ENCODE results near the gene FAM9C.
"Not testable (repeated sequence)": the region's sequence is repeated elsewhere in the genome, so short reads cannot be mapped to it uniquely, and the experiment has no call there.

Gene FAM9C

DNA sequence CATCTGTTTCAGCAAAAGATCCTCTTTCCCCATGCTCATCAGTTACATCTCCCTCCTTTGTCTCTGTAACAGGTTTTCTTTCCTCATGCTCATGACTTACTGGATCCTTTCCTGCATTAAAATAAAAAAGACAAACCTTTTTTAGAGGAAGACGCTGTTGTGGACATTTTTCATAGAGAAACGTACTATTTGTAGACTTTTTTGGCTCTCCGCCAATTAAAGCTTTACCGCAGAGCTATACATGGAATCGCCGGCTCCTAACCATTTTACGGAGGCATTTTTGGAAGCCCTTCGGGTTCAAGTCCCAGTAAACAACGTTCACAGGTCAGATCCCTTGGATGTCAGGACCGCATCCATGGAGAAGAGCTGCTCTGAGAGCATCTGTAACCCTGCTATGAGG is 1.3 kb downstream of the FAM9C start:
- DNase-seq (ENCODE audit: low read depth in 3 of 3): no peak

DNA sequence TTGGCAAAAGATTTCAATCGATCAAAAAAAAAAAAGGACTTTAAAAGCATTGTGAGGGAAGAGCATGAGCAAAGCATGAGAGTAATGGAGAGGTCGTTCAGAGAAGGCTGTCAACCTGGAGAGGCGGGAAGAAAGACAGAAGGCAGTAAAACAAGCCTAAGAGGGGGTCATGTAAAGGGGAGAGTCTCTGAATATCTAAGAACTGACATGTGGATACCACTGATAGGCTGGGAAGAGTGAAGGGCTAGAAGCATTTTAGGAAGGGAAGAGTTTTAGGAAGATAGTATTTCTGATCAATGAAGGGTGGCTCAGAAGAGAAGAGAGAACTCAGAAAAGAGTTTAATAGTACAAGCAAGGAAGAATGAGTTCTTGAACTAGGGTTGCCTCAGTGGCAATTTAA is 7.5 kb downstream of the FAM9C start:
- DNase-seq (ENCODE audit: low read depth in 3 of 3): no peak

DNA sequence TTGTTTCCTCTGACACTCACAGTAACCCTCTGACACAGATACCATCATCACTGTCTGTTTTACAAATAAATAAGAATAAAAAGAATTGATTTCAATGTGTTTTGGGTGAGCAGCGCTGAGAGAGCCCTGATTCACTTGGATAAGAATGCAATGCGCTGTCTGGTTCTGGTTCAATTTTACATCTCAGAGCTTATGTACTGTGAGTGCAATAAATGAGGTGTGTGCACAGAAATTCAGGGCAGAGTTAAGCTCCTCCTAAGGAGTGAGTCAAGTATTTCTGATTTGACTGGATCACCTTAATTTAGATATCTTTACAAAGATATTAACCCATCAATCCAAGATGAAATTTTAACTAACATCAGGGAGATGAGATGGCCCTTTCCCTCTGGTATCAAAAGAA is 11.2 kb downstream of the FAM9C start:
- no peak for DNase-seq (ENCODE audit: low read depth in 3 of 3)

DNA sequence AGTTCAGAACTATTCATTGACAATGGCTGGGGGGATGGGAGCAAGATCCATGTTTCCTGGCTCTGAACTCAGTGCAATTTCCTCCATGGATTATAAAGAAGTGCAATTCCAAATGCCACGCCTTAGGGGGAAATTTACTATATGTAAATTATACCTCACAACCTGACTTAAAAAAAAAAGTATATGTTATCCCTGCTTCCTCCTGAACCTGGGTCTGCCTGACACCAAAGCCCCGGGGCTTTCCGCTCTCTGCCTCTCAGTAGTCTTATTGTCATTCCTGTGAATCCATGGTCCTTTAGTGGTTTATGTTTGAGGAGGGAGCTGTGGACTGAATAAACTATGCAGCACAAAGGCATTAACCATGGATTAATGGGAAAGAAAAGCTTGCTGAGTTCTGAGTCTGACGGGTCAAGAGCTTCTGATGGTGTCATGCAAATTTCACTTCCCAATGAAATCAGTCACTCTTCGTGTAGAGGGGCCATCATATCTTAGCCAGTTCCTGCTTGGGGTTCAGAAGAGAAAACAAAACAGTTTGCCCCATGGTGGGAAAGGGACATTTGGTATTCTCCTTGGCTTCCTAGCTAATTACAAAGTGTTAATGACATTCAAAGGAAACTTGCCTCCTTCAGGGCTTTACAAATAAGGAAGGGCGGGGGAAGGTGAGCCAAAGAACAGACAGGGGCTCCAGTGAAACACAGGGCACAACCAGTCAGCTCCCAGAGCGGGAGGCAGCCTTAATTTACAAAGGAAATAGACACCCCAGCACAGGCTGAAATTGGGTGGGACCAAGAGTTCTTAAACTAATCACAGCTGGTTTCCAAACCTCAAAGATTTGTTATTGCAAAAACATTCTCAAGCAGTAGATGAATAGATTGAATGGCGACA is 14.3 kb downstream of the FAM9C start:
- no peak for DNase-seq (ENCODE audit: low read depth in 3 of 3)

DNA sequence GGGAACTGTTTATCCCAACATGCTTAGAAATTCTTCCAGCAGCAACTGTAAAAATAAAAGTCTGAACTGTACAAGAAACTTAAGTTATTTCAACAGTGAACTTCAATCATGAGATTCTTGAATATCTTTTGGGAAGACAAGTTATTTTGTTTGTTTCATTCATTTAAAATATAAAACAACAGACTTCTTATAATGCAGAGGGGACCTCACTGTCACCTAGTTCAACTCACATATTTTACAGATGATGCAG is 14.9 kb downstream of the FAM9C start:
- DNase-seq (ENCODE audit: low read depth in 3 of 3): no peak

DNA sequence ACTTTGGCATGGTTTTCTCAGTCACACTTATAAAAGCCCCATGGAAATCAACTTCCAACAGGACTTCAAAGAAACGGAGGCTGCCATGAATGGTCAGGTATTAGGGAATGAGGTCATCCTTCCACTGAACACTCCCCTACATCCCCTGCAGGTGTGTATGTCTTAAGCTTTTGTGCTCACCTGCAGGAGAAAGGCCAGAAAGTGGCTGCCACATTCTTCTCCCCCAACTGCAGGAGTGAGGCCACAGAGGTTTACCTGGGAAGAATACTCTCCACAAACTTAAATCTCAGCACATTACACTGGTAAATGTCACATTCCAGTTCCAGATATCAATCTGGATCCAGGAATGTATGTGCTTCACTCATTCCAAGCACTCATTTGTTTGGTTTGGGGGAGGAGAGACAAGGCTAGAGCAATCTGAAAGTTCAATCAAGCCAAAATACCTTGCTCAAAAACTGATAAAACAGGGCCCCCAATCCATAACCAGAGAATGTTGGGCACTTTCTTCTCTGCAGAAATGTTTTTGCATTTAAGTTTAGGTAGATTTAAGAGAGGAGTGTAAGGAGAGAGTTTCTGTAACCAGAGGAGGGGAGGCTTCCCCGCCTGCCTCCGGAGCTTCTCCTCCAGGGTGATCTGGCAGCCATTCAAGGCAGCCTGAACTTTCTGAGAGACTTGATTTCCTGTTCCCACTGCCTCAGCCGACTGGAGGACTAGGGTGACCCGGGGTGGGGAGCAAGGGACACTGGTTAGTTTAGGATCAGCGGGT is 15.4 kb downstream of the FAM9C start:
- DNase-seq (ENCODE audit: low read depth in 3 of 3): no peak

DNA sequence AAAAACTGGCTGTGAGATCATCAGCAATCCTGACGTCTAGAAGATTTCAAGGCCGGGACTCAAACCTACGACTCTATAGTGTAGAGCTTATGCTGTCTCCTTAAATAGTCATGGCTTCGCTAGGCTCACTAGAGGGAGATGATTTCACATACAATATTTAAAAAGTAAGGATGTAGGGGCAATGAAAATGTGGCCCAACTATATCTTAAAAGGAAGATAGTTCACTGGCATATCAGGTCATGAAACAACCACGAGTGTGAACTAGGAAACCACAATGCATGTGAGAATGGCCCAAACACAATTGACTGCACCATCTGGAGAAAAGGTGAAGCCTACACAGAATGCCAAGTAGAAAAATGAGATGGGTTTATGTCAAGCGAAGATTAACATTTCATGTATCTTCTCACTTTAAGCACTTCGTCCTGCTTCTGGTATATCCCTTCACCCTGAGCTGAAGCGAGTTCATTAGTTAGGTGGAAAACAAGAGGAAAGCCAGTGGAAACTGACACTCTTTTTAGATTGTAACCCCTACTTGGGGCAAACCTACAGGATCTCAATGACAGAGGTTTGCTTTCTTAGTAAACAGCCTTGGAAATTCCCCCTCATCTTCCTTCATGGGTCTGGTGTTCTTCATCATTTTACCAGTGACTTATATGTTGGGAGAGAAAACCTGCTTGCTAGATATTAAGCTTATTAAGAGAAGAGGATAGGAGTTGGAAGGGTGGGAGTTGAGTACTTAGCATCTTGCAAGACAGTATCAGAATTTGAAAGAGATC is 17.4 kb downstream of the FAM9C start:
- no peak for DNase-seq (ENCODE audit: low read depth in 3 of 3)

DNA sequence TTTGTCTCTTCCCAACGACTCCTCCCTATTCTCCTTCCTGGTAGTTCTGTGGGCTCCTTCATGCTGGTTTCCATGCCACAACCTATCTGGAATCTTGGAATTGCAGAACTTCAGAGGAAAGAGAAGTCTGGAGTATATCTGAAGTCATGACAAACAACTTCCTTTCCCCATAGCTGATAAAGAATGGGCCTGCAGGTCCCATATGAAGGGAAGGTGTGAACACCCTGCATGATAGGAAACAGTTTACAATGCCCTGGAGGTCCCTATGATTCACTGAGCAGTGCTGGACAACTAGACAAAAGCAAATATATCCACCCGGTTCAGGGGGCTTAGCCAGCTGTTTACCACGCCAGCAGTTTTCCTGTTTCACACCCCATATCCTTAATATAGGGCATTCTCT is 19.4 kb downstream of the FAM9C start:
- DNase-seq (ENCODE audit: low read depth in 3 of 3): no peak

DNA sequence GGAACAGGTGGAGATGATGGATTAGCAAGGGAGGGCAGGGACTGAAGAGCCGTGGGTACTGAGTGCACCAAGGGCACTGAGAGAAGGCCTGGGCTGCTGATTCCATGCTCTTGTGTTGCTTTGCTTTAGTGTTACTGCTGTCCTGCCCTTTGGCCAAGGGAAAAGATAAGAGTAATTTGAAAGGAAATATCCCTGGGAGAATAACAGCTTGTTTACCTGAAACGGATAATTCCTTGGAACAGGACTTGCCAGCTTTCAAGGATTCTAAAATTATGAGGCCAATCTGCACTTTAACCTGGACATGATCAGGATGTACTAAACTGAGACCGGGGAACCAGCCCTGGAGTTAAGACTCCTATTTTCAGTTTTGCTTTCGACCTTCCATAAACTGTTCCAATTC is 20.4 kb downstream of the FAM9C start:
- no peak for DNase-seq (ENCODE audit: low read depth in 3 of 3)

DNA sequence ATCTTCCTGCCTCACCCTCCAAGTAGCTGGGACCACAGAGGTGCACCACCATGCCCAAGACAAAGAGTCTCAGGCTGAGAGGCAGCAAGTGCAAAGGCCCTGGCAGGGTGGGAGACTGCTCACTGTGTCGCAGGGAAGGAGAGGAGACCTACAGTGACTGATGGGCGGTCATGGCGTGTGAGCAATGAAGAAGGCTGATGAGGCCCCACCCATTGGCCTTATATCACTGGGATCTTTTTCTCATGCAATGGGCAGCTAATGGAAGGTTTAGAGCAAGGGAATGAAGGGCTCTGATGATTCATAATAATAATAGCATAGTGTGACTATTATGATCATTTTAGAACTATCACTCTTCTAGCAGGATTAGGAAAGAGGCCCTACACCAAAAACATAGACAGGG is 20.9 kb downstream of the FAM9C start:
- DNase-seq (ENCODE audit: low read depth in 3 of 3): no peak

DNA sequence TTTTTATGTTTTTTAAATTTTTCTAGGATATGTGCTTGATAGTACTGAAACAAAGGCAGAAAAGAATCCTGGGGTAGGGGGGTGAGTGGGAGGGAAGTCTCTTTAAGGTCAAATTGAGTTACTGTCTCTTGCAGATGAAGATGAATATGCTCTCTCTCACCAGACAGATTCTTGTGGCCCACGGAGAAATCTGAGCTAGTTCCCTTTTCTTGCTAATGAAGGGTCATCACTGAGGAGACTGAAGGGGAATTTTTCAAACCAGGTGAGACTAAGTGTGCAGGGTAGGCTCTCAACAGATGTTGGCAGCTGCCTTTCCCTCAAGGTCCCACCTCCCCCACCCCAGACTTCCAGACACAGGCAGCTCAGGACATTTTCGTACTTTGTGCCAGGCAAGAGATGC is 21.5 kb downstream of the FAM9C start:
- DNase-seq (ENCODE audit: low read depth in 3 of 3): no peak

DNA sequence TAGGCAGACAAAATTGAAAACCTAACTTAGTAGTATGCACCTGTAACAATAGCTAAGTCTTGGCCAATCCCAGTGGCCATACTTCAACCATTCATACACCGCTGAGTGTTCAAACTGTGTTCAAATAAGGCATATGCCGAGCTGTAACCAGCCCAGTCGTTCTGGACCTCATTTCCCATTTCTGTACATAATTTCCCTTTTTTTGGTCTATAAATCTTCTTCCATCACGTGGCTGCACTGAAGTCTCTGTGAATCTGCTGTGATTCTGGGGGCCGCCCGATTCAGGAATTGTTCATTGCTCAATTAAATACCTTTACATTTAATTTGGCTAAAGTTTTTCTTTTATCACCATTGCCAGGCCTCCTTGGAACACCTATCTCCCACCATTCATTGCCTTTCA is 27.7 kb downstream of the FAM9C start:
- not testable (repeated sequence) for DNase-seq (ENCODE audit: low read depth in 3 of 3)

DNA sequence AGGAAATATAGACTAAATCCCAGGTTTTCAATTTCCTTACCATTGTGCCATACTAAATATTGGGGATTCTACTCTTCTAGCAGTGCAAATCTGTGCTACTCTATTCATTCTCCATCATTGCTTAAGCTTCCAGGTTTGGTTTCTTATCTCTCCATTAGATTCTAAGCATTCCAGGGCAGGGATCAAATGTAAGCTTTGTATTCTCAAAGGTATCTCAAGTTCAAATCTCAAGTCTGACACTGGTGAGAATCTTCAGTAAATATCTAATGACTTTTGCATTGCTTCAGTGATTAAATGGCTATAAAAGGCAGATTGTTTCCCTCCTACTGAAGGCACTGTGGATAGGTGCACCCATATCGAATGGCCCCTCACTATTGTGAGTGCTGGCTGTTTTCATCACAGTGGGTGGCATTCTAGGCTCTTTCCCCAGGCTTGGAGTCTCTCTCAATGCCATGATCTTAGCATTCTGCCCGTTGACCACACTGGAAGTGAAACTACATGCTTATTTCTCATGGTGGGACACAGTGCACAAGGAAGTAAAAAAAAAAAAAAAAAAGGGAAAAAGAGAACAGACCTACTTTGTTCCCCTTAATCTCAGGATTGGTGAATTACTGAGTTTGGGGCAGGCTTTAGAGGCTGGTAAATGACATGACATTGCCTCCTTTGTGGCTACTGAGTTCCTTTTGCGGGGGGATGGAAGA is 28.7 kb downstream of the FAM9C start:
- no peak for DNase-seq (ENCODE audit: low read depth in 3 of 3)

DNA sequence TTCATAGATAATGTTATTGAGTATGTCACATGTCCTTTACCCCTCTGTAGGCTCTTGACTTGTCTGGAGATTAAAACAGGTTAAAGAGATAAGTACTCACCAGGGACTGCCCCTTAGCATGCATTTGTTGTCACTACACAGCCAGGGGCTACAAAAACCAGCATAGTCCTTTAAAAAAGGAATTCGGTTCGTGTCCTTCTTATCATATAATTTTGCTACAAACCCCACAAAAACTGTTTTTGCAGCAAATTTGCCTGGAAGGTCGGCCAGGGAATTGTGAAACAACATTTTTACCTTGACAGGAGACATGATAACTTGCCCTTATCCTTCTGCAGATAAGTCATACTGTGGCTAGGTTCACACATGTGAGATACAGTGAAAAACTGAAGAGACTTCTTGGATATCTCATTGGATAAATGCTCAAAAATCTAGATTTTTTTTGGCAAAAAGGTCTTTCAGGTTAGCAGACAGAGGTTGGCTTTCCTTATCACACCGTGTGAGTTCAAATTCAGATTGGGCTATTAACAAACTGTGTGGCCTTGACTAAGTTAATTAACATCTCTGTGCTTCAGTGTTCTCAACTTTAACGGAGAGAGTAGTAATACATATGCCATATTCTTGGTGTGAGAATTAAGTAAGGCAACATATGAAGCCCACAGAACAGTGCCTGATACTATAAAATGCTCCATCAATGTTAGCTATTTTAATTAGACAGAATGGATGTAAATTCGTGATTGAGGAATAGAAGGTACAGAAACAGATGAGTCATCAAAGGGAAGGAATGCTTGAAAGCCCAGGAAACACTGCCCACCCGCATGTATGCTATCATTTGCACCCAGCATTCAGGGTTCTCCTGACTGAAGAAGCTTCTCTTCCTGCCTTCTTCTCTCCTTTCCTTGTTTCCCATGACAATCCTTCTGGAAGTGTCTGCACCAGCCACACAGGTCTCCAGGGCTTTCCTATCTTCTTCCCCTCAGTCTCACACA is 30.0 kb downstream of the FAM9C start:
- no peak for DNase-seq (ENCODE audit: low read depth in 3 of 3)

DNA sequence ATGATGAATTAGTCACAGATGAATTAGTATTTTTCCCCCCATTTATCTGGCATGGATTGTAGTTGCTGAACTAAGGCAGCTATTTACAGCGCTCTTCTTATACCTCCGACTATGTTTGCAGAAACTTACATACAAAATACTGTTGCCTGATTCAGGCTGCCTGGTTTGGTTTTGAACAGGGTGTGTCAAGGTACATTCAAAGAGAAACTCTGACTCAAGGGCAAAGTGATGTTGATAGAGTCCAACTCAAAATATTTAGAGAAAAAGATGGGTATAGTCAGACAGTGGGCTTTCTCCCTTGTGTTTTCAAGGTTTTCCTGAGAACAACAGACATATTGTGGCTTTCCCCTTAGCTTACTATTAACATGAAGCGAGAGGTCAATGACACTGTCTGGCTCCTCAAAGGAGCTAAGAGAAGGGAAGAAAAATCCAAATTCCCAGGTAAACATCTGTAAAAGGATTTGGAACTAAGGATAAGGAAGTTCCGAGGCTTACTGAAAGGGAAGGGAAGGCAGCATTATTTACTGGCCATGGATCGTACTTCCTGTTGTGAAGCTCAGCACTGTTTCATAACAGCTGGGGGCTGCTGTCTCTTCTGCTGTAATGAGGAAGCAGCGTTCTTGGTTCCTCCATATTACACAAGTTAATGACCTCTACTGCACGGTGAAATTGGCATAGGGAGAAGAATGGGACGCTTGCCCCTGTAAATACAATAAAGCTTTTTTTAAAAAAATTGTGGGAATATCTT is 30.9 kb downstream of the FAM9C start:
- DNase-seq (ENCODE audit: low read depth in 3 of 3): no peak

DNA sequence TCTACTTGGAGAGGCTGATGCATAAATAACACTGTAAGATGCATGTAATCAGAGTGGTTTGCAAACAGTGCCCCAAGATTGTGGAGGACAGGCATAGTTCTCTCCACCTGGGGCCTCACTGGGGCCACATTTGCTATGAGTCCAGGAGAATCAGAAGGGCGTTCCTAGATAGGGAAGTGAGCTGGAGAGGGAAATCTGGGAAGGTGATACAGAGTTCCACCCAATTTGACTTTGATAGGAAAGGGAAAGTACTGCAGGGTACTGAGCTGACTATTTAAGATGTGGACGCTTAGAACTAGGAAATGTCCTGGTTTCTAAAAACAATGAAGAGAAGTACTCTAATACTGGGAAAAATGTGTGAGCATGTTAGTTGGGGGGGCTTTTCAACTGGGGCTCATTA is 33.9 kb downstream of the FAM9C start:
- no peak for DNase-seq (ENCODE audit: low read depth in 3 of 3)

DNA sequence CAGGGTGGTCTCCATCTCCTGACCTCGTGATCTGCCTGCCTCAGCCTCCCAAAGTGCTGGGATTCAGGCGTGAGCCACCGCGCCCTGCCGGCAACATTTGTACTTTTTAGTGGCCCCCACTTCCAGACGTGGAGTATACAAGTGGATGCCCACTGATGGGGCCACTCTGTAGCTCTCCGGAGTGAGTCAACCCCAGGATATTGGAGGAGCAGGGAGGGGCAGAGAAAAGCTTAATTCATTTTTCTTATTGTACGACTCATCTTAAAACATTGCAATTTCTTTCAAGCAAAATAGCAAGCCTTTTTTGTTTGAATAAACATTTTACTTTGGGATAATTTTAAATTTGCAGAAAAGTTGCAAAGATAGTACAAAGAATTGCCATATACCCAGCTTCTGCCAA is 34.6 kb downstream of the FAM9C start:
- DNase-seq (ENCODE audit: low read depth in 3 of 3): no peak

DNA sequence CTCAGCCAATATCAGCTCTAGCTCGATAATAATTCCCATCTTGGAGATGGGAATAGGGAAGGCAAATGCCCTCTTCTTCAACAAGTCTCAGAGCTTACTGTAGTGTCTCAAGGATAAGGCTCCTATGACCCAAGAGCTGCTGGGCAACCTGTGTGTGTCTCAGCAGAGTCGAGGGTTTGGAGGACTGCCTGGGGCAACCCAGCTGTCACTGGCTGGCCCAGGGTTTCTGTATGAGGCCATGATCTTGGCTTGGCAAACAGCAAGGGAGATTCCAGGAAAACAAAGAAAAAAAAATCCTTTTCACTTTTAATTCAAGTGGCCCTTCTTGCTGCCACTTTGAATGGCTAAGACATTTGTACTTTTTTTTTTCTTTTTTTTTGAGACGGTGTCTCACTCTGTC is 35.1 kb downstream of the FAM9C start:
- no peak for DNase-seq (ENCODE audit: low read depth in 3 of 3)

DNA sequence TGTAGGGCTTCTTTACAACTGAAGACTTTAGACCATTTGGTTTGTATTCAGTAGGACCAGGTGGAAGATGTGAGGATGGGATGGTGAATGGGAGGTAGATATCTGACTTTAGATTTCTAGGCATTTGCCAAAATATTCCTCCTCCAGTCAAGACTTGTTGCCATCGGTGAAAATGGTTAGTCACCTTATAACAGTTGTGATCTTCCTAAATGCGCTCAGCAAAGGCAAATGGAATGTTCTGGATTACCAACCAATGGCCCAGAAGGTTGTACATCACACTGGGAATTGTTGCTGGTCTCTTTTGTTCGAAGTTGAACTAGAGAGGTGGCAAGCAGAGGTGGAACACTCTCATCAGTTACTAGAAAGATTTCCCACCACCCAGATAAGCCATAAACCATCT is 35.6 kb downstream of the FAM9C start:
- no peak for DNase-seq (ENCODE audit: low read depth in 3 of 3)

DNA sequence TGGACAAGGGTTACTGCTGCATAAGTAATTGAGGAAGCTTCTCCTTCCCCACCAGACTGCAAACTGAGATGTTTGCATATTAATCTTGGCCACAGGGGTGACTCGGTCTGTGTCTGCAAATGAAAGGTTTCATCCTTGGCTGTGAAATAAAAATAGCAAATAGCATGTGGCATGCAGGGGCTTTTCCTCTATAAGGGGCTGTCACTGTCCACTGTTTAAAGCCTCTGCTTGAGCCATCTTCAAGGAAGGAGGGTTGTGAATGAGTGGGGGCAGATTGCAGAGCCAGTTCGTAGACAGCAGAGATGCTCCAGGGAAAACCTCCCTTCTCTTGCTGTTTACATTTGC is 36.3 kb downstream of the FAM9C start:
- no peak for DNase-seq (ENCODE audit: low read depth in 3 of 3)

Measured in stimulated activated CD4-positive, alpha-beta T cell treated with anti-CD3 and anti-CD28 coated beads, TNF-alpha, amount 100 ng/mL, for 4 hours (primary cell).